PFSK-1 (cell line): Measurements from ENCODE around the gene KLHL36.

Source experiments
- POLR2AphosphoS5 ChIP-seq: IDR thresholded peaks from 2 replicates; pipeline ENCODE4 v1.6.1; 2012; ENCODE audit warnings: low read depth, mild to moderate bottlenecking, control low read depth, low read length, moderate library complexity
- REST ChIP-seq, 2 experiments: IDR thresholded peaks; 2 replicates each; pipeline versions ENCODE4 v1.6.1 to v1.8.0; 2011 to 2012; ENCODE audit warnings: low read depth in 2 of 2, low read length in 2 of 2, control low read depth in 1 of 2, inconsistent platforms in 1 of 2, mild to moderate bottlenecking in 1 of 2, moderate library complexity in 1 of 2; ENCODE audit not compliant: insufficient read depth in 1 of 2
- SIN3A ChIP-seq: IDR thresholded peaks from 2 replicates; pipeline ENCODE4 v1.6.1; 2012; ENCODE audit warnings: mild to moderate bottlenecking, low read length, moderate library complexity, borderline replicate concordance; ENCODE audit not compliant: insufficient read depth
- TAF1 ChIP-seq: IDR thresholded peaks from 2 replicates; pipeline ENCODE4 v1.6.1; 2012; ENCODE audit warnings: low read length, control low read depth, borderline replicate concordance; ENCODE audit not compliant: insufficient read depth

- TF ChIP-seq REST (IDR thresholded peaks at IDR 0.05; ENCODE audit: insufficient read depth in 1 of 2, low read depth in 2 of 2, low read length in 2 of 2): no peak
- TF ChIP-seq TAF1: no peak
- no peak for TF ChIP-seq POLR2AphosphoS5
- no peak for TF ChIP-seq SIN3A
Observed at GRCh38 chr16:84633622-84634021, 14.7 kb upstream of the KLHL36 start.
